HG03045 (cell line): ENCODE data around the gene CAMTA1.

Experiments used
- ATAC-seq: cut with Tn5 transposase; IDR thresholded peaks from one replicate; pipeline ENCODE4 v1.9.1; 2021; ENCODE audit warnings: mild to moderate bottlenecking, moderate library complexity; ENCODE audit not compliant: unreplicated experiment

Gene CAMTA1

DNA sequence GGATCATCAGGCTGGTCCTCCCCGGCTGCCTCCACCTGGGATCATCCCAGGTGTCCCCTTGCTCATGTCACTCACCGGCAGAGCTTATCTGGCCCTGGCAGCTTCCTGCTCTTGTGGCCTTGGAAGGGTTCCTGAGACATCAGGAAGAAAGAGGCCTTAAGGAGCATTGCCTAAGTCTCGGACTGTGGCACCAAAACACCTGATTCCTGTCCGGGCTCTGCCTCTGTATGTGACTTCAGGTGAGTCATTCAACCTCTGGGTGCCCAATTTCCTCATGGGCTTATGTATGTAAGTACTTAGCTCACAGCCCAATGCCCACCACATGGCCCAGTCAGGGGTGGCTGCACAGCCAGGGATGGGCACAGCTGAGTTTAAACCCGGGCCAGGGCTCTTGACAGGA, 729.9 kb downstream of the CAMTA1 start:
- no peak for ATAC-seq

DNA sequence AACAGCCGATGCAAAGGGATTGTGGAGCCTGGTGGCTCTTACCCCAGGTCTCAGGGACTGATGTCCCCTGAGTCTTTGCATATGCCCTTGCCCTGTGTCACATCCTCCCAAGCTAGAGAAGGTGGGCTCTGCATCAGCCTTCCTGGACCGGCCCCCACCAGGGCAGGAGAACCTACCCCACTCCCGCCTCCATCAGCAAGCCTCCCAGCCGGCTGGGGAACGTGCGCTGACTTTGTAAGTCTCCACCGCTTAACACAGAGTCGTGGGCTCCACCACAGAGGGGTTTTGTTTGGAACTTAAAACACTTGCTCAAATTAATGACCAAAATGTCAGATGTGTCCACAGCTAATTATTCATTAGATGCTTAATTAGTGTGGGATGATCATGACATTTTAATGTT, 730.6 kb downstream of the CAMTA1 start:
- ATAC-seq: no peak

DNA sequence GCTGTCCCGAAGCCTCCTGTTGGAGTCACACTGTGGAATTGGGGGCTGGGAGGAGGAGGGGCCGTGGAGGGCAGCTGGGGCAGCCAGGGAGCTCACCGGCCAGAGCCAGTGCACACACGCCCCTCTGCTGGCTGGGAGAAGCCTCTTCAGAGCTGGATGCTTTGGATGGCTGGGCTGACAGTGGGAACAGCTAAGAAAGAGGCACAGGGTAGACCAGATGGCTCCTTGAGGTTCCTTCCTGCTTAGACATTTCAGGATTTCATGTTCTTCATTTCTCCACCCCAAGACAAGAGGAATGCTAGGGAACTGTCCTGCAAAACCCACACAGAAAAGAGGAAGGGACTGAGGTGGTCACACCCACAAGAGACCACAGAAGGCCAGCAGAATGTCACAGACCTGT, 731.1 kb downstream of the CAMTA1 start:
- no peak for ATAC-seq

DNA sequence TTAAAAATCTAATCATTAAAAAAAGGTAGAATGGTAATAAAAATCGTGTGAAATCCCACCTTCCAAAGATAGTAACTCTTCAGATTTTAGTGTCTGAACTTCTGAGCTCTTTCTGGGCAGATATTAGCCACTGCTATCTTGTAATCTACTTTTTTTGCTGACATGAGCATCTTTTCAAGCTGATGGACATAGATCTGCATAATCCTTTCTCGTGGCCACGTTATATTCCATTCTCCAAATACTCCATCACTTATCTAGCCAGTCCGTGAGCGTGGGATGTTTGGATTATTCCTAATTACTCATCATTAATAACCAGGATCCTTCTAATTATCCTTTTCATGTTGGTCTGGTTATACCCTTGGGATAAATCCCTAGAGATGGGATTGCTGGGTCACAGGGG, 731.7 kb downstream of the CAMTA1 start:
- ATAC-seq: no peak

DNA sequence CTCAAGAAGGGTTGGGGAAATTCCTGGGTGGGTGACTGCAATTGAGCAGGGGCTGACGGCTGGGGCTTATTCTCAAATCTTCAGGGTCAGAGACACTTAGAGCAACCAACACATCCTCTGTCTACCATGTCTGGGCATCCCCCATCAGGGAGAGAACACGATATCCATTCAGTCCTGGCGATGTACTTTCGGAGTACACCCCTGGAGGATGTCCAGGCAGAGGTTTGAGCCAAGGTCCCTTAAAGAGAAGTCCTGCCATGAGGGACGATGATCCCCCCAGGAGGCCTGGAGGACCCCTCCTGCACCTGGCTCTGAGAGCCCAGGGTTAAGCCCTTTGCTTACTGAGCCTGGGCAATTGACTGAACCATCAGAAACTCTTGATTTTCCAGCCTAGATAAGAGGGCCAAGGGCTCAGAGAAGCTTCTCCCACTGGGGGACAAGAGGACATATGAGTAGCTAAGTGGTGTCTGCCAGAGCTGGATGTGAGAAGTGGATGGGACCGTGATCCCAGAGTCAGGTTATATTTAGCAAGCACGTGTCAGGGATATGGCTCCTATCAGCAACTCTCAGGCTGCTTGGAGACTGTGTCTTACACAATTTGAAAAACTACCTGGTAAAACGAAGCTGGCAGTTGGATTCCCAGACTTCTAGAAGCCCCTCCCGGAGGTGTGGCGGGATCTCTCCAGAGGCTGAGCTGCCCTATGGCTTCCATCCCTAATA, 732.5 kb downstream of the CAMTA1 start:
- no peak for ATAC-seq

DNA sequence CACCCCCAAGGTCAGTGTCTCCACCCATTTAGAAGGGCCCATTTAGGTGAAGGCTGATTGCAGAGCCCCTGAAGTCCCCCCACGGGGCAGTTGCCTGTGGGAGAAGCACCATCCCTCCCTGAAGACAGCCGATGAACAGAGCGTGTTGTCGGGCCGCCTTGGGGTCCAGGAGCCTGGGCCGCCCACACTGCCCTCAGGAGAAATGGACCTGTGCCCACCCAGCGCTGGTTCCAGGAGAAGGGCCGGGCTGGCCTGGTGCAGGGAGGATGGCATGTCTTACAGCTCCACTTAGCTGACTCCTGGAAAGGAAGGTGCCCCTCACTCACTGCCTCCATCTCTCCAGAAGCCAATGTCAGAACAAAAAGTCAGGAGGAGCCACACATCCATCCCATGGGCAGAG, 733.2 kb downstream of the CAMTA1 start:
- ATAC-seq: no peak

DNA sequence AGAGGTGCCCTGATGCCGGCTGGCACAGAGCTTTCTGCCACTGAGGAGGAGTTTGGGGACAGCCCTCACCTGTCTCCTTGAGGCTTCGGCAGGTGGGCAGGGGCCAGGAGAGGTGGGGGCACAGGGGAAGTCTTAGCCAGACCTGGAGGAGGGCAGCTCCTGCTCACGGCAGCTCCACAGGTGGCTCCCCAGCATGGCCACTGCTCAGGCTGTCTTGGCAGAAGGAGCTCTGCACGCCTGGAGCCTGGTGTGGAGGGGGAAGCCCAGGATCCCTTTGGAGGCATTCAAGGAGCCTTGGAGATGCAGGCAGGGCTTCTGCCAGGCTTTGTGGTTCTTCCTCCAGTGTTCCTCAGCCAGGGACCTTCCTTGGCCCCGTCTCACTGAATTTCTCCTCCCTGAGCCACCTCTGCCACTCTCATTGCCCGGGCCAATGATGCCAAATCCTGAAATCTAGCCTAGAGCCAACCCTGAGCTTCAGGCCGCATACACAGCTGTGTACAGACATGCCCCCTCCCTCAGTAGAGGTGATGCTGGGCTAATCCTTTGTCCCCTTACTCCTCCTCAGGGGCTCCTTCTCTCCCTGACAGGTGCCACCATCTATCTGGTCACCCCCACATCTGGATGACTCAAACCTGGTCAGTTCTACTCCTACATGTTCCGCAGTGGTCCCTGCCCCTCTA, 734.1 kb downstream of the CAMTA1 start:
- no peak for ATAC-seq

DNA sequence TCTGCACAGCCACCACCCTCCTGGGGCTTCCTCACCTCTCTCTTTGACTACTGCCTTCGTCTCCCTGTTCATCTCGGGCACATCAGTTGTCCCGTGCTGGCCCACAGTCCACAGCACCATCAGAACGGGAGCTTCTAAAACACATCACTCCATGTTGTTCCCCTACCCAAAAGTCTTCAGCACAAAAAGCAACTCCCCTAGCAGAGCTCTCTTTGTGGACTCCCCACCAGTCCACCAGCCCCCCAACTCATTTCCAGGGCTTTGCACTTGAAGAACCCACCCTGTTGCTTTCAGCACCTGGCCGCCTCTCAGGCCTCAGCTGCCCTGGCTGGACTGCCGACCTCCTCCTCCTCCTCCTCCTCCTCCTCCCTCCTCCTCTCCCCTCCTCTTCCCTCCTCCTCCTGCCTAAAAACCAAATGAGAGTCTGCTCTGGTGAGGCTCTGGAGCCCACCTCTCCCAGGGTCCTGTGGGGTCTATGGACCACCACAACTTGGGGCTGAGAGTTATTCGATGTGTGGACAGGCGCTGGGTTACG, 734.7 kb downstream of the CAMTA1 start:
- no peak for ATAC-seq

DNA sequence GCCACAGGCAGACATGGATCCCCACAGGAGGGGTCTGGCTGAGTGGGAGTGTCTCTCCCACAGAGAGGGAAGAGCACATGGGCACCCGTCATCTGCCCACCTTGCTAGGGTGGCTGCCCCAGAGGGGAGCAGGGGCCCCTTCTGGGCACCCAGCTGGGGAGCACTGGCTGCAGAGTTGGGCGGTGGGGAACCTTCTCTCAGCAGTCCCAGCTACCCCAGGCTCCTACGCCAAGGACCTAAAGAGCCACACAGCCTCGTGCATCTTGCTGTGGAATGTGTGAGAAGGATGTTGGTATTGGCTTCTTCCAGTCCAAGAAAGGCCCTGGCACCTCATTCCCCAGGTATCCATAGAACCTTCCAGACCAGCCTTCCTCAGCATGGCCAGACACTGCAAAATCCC, 735.2 kb downstream of the CAMTA1 start:
- no peak for ATAC-seq

DNA sequence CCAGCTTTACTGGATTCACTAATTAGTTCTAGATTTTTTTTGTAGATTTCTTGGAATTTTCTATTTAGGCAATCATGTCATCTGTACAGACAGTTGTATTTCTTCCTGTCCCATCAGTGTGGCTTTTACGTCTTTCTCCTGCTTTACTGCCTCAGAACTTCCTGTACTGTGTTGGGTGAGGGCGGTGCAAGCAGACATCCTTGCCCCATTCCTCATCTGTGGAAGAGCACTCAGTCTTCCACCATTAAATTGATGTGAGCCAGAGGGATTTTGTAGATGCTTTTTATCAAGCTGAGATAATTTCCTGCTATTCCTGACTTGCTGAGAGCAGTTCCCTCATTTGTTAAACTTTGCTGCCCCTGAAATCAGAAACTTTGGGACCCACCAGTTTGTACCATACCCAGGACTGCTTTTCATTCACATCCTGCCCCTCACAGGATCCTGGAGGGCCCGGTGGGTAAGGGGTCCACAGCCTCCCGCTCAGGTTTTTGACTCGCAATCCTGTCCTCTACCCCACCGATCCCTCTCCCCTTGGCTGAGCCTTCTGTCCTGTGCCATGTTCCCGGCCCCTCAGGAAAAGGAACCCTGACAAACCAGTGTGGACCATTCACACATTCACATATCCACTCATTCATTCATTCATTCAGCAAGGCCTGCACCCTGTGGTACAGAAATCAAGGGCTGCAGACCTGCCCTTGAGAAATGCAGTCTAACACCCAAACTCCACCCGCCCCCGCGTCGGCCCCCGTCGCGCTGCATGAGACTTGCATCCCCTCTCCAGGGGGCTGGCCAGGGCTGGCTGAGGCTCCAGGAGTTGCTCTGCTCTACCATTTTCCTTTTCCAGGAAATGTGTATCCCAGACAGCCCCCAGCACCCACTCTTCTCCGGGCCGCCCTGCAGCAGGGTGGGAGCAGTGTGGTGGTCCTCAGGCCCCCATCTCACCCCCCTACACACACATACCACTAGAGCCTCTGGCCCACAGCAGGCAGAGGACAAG, 739.4 kb downstream of the CAMTA1 start:
- ATAC-seq: no peak

DNA sequence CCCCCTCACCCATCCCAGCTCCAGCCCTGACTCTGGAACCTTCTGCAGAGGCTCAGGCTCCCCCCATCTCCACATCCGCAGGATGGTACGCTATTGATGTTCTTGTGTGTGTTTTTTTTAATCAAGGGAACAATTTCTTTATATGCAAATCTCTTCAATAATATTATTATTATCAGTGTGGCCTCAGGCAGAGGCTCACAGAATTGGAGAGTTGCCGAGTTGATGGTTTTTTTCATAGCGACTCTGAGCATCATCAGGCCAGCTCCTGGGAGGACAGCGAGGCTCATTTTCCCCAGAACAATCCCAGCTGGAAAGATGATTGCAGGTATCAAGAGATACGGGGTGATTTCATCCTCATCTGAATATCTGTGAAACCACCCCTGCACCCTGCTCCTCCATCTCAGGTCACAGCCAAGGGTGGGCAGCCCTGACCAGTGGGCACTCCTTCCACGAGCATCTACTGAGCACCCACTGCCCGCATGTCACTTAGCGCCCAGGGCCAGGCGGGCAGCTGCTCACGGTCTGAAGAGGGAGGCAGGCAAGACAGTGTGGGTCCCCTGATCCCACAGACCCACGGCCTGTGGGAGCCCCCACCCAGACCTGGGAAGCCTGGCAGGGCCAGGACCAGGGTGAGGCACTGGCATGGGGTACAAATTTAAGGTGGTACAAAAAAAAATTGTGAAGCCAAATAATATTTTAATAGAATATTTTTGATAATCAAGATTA, 740.2 kb downstream of the CAMTA1 start:
- no peak for ATAC-seq

DNA sequence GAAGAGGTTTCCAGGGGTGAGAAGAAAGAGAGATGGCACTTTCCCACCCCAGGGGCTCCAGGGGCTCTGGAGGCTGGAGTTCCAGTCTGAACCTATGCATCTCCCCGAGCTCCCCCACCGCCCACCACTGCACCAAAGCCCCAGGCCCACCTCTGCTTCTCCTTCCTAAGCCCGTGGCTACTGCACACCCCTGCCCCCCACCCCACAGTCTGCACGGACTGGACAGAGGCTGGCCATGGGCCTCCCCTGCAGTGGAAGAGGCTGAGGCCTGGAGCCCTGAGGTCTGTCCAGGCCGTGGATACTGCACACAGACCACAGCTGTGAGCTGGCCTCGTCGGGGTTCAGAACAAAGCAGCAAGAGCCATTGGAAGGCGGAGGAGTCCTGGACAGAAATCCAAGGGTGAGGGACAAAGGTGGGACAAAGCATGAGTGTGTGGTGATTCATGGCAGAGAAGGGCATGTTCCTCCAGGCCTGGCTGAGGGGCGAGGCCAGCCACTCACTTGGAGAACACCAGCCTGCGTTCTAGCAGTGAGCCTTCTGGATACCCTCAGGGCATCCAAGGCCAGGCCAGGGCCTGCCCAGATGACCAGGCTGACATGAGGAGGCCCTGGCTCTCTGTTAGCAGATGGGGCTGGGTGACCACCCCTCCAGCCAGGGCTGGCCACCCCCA, 741.1 kb downstream of the CAMTA1 start:
- no peak for ATAC-seq

DNA sequence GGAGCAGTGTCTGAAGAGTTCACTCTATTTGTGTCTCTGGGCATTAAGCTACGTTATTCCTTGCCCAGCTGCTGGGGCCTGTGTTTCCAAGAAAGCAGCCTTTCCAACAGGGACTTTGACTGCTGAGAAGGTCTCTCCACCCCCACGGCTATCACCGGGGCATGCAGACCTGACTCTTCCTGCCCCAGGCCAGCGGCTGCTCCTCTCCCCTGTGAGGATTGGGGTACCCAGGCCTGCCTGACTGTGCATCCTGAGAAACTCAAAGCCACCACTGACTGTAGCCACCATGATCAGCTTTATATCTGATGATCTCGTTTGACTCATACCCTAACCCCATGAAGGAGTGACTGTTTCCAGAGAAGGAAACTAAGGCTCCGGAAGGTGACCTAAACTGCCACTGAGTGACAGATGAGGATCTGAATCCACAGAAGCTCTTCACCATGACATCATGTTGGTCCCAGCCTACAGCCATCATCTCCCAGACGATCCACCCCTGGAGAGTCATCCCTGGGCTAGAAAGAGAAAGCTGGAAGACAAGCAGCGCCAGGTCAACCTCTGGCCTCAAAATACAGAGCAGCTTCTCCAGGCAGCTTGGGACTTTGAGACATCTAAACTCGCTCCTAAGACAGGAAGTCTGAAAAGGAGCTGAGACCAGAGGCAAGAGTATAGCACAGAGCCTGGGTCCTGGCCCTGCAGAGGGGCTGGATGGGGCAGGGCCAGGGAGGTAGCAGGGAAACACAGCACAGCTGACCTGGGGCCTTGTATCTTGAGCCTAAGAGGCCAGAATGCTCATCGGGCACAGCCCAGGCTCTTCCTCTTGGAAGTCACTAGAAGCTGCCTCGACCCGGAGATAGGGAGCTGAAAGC, 741.8 kb downstream of the CAMTA1 start:
- ATAC-seq: no peak

DNA sequence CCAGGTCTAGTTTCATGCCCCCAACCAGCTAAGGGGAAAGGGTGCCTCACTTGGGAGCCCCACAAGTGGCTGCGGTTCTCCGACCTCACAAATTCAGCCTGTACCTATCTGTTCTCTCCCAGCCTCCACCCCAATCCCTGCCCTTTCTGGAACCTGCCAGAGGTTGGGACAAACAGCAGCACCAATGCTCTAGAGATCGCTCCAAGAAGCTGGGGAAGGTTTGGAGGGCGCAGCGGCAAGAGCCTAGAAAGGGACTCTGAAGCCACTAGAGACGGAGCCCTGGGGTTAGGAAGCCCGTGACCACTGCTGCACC, 742.4 kb downstream of the CAMTA1 start:
- ATAC-seq: no peak

DNA sequence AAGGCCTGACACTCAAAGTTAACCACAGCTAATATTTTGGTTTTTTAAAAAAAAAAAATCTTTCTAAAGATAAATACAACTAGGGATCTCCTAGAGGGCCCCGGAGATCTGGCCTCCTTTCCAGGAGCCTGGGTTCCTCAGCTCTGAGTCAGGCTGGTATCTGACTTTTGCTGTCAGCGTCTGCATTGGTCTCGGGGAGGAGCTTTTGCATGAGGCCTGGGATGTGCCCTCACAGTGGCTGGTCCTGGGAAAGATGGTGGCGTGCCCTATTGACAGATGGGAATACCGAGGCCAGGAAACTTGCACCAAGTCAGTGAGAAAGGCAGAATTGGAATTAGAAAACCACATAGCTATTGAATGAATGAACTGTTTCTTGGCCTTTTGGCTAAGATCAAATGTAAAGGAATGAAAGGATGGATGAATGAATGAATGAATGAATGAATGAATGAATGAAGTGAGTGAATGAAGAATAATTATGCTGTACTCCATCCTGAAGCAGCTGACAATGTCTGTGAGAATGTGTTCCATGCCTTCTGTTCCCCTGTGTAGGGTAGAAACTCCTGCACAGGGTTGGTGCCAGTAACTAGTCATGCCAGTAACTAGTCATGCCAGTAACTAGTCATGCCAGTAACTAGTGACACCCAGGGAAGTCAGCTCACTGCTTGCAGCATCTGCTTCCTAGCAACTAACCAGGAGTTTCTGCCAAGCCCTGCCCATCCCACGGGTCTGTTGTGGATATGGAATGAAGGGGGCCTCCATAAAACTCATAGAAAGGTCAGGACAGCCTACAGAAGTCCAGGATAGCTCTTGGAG, 743.3 kb downstream of the CAMTA1 start:
- no peak for ATAC-seq

DNA sequence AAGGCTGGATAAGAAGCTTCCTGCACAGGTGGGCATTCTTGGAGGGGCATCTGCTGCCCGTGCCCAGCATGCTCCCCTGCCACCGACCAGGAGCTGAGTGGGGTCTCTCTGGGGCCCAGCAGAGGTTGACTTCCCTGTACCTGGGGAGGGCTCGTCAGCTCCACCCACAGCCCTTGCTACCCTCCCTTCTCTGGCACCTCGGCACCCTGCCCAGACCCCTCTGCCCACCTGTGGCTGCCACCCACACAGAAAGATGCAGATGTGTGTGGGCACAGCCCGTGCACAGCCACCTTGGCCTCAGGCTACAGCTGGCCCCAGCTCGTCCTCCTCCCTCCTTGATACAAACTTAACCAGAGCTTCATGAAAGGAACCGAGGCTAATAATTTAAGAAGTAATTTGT, 744.7 kb downstream of the CAMTA1 start:
- ATAC-seq: no peak

DNA sequence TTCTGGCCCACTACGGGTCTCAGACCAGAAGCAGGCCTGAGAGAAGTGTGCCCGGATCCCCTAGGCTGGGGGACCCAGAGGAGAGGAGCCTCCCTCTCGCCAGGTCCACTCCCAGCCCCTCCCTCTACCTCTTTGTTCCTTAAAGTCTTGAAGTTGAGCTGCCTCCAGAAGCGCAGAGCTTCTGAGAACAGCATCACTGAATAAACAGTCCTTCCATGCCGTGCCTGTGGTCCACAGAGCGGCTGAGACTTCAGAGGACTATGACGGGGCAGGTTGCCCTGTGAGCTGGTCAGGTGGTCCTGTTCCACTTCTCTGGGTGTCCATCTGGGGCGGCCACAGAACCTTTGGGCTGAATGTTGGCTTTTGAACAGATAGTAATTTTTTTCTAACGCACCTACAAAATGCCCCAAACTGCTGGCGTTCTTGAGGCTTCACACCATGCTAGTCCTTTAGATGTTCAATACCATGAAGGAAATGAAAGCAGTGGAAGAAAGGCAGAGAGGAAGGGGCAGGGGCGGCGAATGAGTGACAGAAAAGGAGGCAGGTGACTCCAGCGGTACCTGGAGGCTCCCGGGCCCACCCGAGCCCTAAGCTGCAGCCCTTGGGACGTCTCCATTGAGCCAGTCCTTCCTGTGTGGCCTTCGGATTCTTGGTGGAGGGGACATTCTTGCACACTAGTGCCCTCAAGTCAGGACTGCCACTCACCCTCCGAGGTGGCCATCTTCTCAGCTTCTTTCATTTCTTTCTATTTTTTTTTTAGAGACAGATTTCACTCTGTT, 746.5 kb downstream of the CAMTA1 start:
- no peak for ATAC-seq

DNA sequence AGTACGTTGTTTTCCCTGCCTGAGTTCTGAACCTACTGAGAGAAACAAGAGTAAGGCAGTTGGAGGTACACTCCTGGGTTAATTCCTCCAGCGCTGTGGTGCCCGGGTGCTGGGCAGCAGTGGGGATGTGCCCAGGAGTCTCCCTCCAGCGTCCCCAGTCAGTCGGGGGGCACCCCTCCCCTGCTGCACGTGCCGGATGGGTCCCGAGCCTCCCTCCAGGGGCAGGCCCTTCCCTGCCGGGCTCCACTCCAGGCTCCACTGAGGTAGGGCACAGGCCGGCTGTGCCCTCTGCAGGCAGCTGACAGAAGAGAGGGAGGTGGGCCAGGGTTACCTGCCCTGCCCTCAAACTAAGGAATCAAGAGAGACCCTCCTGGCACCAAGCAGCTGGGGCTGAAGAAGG, 747.8 kb downstream of the CAMTA1 start:
- no peak for ATAC-seq
